GM21447 (cell line): ENCODE measurements around the gene FPR3.
"Not testable (repeated sequence)": the region's sequence is repeated elsewhere in the genome, so short reads cannot be mapped to it uniquely, and the experiment has no call there.

ENCODE experiments used
- ATAC-seq: cut with Tn5 transposase; IDR thresholded peaks from one replicate; pipeline ENCODE4 v1.9.1; 2021; ENCODE audit not compliant: unreplicated experiment

The FPR3 gene

GRCh38 chr19:51806571-51806970 is 11.6 kb downstream of the FPR3 start:
- ATAC-seq, result not testable (repeated sequence)

GRCh38 chr19:51807111-51807701 is 12.2 kb downstream of the FPR3 start:
- ATAC-seq, result no peak

- no peak for ATAC-seq
Observed at GRCh38 chr19:51807925-51808324, 13.0 kb downstream of the FPR3 start.

- no peak for ATAC-seq
Observed at GRCh38 chr19:51808333-51808986, 13.5 kb downstream of the FPR3 start.

- ATAC-seq, result no peak
Observed at GRCh38 chr19:51809787-51810186, 14.8 kb downstream of the FPR3 start.

- ATAC-seq, result no peak
Observed at GRCh38 chr19:51810223-51810622, 15.3 kb downstream of the FPR3 start.

- no peak for ATAC-seq
Observed at GRCh38 chr19:51811344-51811743, 16.4 kb downstream of the FPR3 start.

GRCh38 chr19:51815043-51815442 is 20.1 kb downstream of the FPR3 start:
- ATAC-seq, result no peak

- no peak for ATAC-seq
Observed at GRCh38 chr19:51816711-51817110, 21.8 kb downstream of the FPR3 start.

GRCh38 chr19:51820011-51820410 is 25.1 kb downstream of the FPR3 start:
- no peak for ATAC-seq

- ATAC-seq, result no peak
Observed at GRCh38 chr19:51820831-51821446, 26.0 kb downstream of the FPR3 start.

- no peak for ATAC-seq
Observed at GRCh38 chr19:51821456-51821855, 26.5 kb downstream of the FPR3 start.

- ATAC-seq, result no peak
Observed at GRCh38 chr19:51821921-51822320, 27.0 kb downstream of the FPR3 start.

- no peak for ATAC-seq
Observed at GRCh38 chr19:51822325-51822724, 27.4 kb downstream of the FPR3 start.

- no peak for ATAC-seq
Observed at GRCh38 chr19:51822946-51823345, 28.0 kb downstream of the FPR3 start.

- ATAC-seq, result no peak
Observed at GRCh38 chr19:51824281-51825005, 29.5 kb downstream of the FPR3 start.

GRCh38 chr19:51830274-51830673 is 35.3 kb downstream of the FPR3 start:
- ATAC-seq, result no peak

GRCh38 chr19:51837145-51837544 is 42.2 kb downstream of the FPR3 start:
- ATAC-seq, result no peak

GRCh38 chr19:51861870-51862622 is 67.1 kb downstream of the FPR3 start:
- no peak for ATAC-seq

GRCh38 chr19:51873097-51873496 is 78.1 kb downstream of the FPR3 start:
- no peak for ATAC-seq
